ENCODE data around the gene VAV1.

- TF ChIP-seq CTCF (IDR thresholded peaks at IDR 0.05) (no peak), EP300 (IDR thresholded peaks at IDR 0.05) (no peak), POLR2A (IDR thresholded peaks at IDR 0.05) (no peak), POLR2AphosphoS5 (IDR thresholded peaks at IDR 0.05) (no peak)
Measured at GRCh38 chr19:6791237-6791636, 18.7 kb downstream of the VAV1 start.
